ENCODE results near the gene EHF.

- TF ChIP-seq, protein P1, sequence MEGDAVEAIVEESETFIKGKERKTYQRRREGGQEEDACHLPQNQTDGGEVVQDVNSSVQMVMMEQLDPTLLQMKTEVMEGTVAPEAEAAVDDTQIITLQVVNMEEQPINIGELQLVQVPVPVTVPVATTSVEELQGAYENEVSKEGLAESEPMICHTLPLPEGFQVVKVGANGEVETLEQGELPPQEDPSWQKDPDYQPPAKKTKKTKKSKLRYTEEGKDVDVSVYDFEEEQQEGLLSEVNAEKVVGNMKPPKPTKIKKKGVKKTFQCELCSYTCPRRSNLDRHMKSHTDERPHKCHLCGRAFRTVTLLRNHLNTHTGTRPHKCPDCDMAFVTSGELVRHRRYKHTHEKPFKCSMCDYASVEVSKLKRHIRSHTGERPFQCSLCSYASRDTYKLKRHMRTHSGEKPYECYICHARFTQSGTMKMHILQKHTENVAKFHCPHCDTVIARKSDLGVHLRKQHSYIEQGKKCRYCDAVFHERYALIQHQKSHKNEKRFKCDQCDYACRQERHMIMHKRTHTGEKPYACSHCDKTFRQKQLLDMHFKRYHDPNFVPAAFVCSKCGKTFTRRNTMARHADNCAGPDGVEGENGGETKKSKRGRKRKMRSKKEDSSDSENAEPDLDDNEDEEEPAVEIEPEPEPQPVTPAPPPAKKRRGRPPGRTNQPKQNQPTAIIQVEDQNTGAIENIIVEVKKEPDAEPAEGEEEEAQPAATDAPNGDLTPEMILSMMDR (IDR thresholded peaks at IDR 0.05): no peak
- TF ChIP-seq POLR2A (IDR thresholded peaks at IDR 0.05): no peak
Observed at GRCh38 chr11:34707462-34707840, 86.6 kb downstream of the EHF start.

Data from vagina (tissue), 2 donors.